Measurements from ENCODE around the gene ATP10B. TPM values are rescaled to one million over a fixed set of nuclear protein-coding genes. Genes with fewer than 3 reads are reported as not detected.
"Not testable (repeated sequence)": the region's sequence is repeated elsewhere in the genome, so short reads cannot be mapped to it uniquely, and the experiment has no call there.

ATP10B gene
- polyA plus RNA-seq, 3 donors, result 0.46 to 0.89 (median 0.54) TPM

DNA sequence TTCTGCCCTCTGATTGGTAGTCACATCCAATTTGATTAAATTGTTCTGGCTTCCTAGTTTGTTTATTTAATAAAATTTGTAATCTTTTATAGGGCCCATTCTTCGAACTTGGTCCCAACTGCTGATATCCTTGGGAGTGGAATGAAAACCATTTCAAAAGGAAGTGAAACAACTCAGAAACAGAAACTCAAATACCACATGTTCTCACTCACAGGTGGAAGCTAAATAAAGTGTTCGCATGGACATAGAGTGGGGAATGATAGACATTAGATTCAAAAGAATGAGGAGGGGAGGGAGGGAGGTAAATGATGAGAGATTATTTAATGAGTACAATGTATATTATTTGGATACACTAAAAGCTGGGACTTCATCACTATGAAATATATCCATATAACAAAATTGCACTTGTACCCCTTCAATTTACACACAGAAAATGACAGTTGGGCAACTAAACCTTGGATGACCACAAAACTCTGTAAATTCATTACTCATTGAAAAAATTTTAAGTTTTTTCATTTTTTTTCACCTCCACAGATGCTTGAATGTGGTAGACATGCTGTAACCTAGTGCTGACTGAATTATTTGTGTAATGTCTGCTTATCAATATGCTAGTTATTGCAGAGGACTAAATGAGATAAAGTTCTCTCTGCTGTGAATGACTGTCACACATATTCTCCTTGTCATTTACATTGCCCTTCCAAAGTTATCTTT, 16.0 kb downstream of the ATP10B start:
- no peak for DNase-seq (ENCODE audit: extremely low read depth in 1 of 11, low read depth in 9 of 11, low spot score in 4 of 11)

GRCh38 chr5:160835376-160835775, 16.6 kb downstream of the ATP10B start:
- DNase-seq (ENCODE audit: extremely low read depth in 1 of 11, low read depth in 9 of 11, low spot score in 4 of 11), result no peak

DNA sequence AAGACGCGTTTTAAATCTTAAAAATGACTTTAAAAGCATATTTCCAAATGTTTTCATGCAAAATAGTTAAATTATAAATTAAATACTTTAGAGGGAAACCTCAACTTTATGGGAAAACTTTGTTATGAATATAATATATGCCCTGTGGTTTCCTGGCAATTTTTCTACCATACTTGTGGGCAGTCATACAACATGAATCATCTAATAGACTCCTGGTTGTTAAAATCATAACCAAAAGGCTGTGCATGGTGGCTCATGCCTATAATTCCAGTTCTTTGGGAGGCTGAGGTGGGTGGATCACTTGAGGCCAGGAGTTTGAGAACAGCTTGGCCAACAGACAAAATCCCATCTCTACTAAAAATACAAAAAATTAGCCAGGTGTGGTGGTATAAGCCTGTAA, 18.2 kb downstream of the ATP10B start:
- DNase-seq (ENCODE audit: extremely low read depth in 1 of 11, low read depth in 9 of 11, low spot score in 4 of 11), result no peak

DNA sequence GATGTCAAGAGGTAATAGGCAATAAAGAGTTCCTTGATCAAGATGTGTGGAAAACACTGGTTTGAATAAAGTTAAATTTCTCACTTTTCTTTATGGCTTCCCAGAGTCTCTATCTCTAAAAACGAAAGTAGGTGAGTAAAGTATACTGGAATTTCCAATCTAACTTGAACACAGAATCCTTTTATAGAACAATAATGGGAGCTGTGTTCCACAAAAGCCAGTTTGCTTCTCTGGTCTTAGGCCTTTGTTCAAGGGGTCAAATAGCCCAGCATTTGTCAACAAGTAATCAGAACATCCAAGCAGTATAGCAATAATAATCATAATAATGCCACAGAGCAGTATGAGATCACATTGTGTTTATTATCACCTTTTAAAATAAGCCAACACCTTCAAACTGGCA, 20.2 kb downstream of the ATP10B start:
- no peak for DNase-seq (ENCODE audit: extremely low read depth in 1 of 11, low read depth in 9 of 11, low spot score in 4 of 11)

DNA sequence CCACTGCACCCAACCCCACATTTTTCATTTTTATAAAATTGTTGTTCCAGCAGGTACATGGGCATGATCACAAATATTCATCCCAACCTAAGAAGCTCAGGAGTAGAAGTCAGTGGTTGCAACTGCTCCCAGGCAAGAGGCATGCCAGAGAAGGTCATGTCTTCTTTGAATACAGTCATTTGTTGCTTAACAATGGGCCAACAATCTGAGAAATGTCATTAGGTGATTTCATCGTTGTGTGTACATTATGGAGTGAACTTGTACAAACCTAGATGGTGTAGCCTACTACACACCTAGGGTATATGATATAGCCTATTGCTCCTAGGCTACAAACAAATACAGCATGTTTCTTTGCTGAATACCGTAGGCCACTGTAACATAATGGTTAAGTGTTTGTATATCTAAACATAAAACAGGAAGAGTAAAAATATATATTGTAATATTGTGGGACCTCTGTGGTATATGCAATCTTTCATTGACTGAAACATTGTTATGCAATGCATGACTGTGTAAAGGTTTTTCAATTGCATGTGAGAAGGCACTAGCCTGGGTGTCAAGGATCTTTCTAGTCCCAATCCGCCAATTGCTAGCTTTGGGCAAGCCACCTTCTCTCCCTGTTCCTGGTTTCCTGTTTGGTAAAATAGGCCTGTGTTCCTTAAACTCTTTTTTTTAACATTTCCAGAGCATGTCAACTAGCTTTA, 27.6 kb downstream of the ATP10B start:
- no peak for DNase-seq (ENCODE audit: extremely low read depth in 1 of 11, low read depth in 9 of 11, low spot score in 4 of 11)

GRCh38 chr5:160812996-160813395, 39.0 kb downstream of the ATP10B start:
- DNase-seq (ENCODE audit: extremely low read depth in 1 of 11, low read depth in 9 of 11, low spot score in 4 of 11), result not testable (repeated sequence)

DNA sequence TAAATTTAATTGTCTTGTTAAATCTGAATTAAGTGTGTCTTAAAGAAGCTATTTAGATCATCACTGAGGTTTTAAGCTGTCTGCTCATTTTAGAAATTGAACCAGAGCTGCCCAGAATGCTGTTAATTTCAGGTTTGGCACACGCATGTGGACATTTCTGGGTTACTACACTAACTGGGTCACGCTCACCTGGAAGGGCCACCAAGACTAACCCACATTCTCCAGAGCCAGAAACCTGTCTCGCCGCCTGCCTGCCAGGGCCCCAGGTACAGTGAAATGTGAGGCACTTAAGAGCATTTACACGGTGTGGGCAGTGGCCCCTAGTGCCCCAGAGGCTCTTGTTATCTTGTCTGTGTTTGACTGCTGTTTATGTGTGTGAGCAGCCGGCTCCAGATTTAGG, 46.6 kb downstream of the ATP10B start:
- DNase-seq (ENCODE audit: extremely low read depth in 1 of 11, low read depth in 9 of 11, low spot score in 4 of 11), result no peak

GRCh38 chr5:160802592-160802991, 49.4 kb downstream of the ATP10B start:
- peak in 2 of 11 donors; percentile 11 to 17 for DNase-seq (ENCODE audit: extremely low read depth in 1 of 11, low read depth in 9 of 11, low spot score in 4 of 11)

GRCh38 chr5:160800375-160801275, 51.4 kb downstream of the ATP10B start:
- no peak for DNase-seq (ENCODE audit: extremely low read depth in 1 of 11, low read depth in 9 of 11, low spot score in 4 of 11)

DNA sequence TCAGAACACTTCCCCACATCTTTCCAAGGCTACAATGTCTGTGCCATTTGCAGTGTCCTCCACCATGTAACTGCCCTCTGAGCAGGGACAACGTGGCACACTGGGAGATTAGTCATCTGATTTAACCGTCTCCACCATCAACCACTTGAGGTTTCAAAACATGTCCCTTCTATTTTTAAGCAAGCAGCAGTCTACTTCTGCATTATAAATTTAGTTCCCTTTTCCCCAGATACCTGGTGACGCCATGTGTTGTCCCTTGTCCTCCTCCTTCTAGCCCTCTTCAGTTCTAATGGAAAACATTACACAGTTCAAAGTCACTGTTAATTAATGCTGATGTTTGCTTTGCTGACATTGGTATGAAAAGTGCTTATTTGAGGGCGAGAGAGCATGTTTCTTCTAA, 52.8 kb downstream of the ATP10B start:
- DNase-seq (ENCODE audit: extremely low read depth in 1 of 11, low read depth in 9 of 11, low spot score in 4 of 11), result no peak

GRCh38 chr5:160797020-160797419, 55.0 kb downstream of the ATP10B start:
- no peak for DNase-seq (ENCODE audit: extremely low read depth in 1 of 11, low read depth in 9 of 11, low spot score in 4 of 11)

GRCh38 chr5:160793530-160793899, 58.5 kb downstream of the ATP10B start:
- no peak for DNase-seq (ENCODE audit: extremely low read depth in 1 of 11, low read depth in 9 of 11, low spot score in 4 of 11)

- DNase-seq (ENCODE audit: extremely low read depth in 1 of 11, low read depth in 9 of 11, low spot score in 4 of 11), result no peak
Observed at GRCh38 chr5:160792732-160793529, 59.1 kb downstream of the ATP10B start.

GRCh38 chr5:160792281-160792680, 59.7 kb downstream of the ATP10B start:
- no peak for DNase-seq (ENCODE audit: extremely low read depth in 1 of 11, low read depth in 9 of 11, low spot score in 4 of 11)

DNA sequence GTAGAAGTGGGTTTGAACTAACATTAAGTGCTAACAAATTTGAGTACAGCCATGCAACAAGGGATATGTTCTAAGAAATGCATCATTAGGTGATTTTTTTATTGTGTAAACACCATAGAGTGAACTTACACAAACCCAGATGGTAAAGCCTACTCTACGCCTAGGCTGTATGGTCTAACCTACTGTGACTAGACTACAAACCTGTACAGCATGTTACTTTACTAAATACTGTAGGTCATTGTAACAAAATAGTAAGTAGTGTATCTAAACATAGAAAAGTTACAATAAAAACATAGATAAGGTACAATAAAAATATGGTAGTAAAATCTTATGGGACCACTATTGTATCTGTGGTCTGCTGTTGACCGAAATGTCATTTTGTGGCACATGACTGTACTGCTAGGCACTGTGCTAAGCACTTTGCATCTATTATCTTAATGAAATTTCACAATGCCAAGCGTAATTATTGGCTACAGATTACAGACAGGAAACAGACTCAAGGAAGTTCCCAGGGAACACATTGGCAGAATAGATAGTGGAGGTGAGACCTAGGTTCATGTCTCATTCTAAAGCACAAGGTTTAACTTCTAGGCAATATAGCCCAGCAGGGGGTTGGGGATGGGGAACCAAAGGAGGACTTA, 62.7 kb downstream of the ATP10B start:
- no peak for DNase-seq (ENCODE audit: extremely low read depth in 1 of 11, low read depth in 9 of 11, low spot score in 4 of 11)

GRCh38 chr5:160788102-160788660, 63.8 kb downstream of the ATP10B start:
- DNase-seq (ENCODE audit: extremely low read depth in 1 of 11, low read depth in 9 of 11, low spot score in 4 of 11), result no peak

- peak in 3 of 11 donors; percentile 5 to 24 (median 18) for DNase-seq (ENCODE audit: extremely low read depth in 1 of 11, low read depth in 9 of 11, low spot score in 4 of 11)
Observed at GRCh38 chr5:160787240-160787639, 64.8 kb downstream of the ATP10B start.

- no peak for DNase-seq (ENCODE audit: extremely low read depth in 1 of 11, low read depth in 9 of 11, low spot score in 4 of 11)
Observed at GRCh38 chr5:160774666-160775315, 77.2 kb downstream of the ATP10B start.
